Ectodermal cell (in vitro differentiated cells): ENCODE results near the gene ABCB8.
"Not testable (repeated sequence)": the region's sequence is repeated elsewhere in the genome, so short reads cannot be mapped to it uniquely, and the experiment has no call there.

Experiments
- H3K27ac ChIP-seq: 2 replicates; pipeline ENCODE4 v1.7.0; 2013; ENCODE audit warnings: mild to moderate bottlenecking, low read depth, low read length; ENCODE audit not compliant: insufficient read depth, poor library complexity, severe bottlenecking
- H3K27me3 ChIP-seq: 2 replicates; pipeline ENCODE4 v1.7.0; 2013; ENCODE audit warnings: mild to moderate bottlenecking, low read length; ENCODE audit not compliant: insufficient read depth, control insufficient read depth, poor library complexity, severe bottlenecking
- H3K36me3 ChIP-seq: one replicate; pipeline ENCODE4 v1.7.0; 2013; ENCODE audit warnings: low read length; ENCODE audit not compliant: control insufficient read depth, insufficient read depth
- H3K4me1 ChIP-seq: one replicate; pipeline ENCODE4 v1.7.0; 2013; ENCODE audit warnings: low read length; ENCODE audit not compliant: control insufficient read depth, insufficient read depth
- H3K4me3 ChIP-seq: 2 replicates; pipeline ENCODE4 v1.7.0; 2013; ENCODE audit warnings: low read depth, low read length, control low read depth; ENCODE audit not compliant: insufficient read depth
- H3K9me3 ChIP-seq: 2 replicates; pipeline ENCODE4 v1.7.0; 2013; ENCODE audit warnings: mild to moderate bottlenecking, low read length, moderate library complexity; ENCODE audit not compliant: control insufficient read depth
- WGBS, 2 experiments: methylation state at CpG; one replicate each; pipeline ENCODE4 v1.1.7; 2013; ENCODE audit warnings: missing lambda C conversion rate in 2 of 2; 5-methylcytosine and 5-hydroxymethylcytosine counted together

The ABCB8 gene

DNA sequence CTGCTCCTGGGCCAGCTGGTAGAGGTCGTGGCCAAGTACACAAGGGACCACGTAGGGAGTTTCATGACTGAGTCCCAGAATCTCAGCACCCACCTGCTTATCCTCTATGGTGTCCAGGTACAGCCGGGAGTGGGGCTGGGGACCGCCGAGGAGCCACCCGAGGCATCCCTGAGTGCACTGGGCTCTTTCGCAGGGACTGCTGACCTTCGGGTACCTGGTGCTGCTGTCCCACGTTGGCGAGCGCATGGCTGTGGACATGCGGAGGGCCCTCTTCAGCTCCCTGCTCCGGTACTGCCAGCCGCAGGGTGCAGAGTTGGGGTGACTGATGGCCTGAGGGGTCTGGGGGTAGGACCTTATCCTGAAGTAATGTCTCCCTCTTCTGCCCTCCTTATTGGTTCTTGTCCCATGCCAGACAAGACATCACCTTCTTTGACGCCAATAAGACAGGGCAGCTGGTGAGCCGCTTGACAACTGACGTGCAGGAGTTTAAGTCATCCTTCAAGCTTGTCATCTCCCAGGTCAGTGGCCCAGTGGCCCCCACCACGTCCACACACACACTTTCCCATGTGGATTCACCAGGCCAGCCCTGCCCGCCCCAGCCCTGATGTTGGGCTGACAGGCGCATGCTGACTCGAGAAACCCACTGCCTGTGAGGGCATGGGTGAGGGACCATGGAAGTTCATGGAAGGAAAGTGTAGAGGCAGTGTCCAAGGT is 6.2 kb downstream of the ABCB8 start:
- H3K4me1 ChIP-seq, result no peaks in the 10 kb centered on the region
- no peak overlapping the region for H3K27ac ChIP-seq
- no peaks in the 10 kb centered on the region for H3K36me3 ChIP-seq
- no peaks in the 10 kb centered on the region for H3K27me3 ChIP-seq
- H3K9me3 ChIP-seq, result no peaks in the 10 kb centered on the region
- WGBS, 2 experiments, result 94 to 95% methylated on average over 21 of the region's 21 CpGs
- no peak overlapping the region for H3K4me3 ChIP-seq

DNA sequence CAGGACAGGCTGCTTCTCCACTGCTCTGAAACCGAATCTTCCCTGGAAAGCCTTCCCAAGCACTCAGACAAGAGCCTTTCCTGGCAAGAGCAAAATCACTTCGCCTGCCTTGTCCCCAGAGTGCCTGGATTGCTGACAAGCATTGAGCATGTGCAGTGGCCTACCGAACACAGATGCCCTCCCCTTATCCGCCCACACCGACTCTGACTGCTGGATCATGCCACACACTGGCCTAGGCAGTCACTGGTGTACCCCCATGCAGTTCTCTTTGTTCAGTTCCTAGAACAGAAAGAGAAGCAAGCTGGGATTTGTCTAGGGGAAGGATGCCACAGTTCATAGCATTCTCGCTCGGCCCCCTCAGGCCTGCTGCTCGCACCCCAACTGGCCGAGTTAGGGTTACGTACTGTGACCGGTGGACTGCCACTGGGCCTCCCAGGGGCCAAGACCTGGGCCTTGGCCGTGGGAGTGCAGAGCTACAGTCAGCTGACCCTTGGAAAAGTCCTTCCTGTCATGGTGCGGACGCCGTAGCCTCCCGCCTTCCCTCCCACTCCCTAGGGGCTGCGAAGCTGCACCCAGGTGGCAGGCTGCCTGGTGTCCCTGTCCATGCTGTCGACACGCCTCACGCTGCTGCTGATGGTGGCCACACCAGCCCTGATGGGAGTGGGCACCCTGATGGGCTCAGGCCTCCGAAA is 6.9 kb downstream of the ABCB8 start:
- no peaks in the 10 kb centered on the region for H3K9me3 ChIP-seq
- H3K27me3 ChIP-seq, result no peaks in the 10 kb centered on the region
- no peak overlapping the region for H3K27ac ChIP-seq
- WGBS, 2 experiments, result 92 to 93% methylated on average over 21 of the region's 21 CpGs
- no peaks in the 10 kb centered on the region for H3K4me1 ChIP-seq
- no peaks in the 10 kb centered on the region for H3K36me3 ChIP-seq
- H3K4me3 ChIP-seq, result no peak overlapping the region

DNA sequence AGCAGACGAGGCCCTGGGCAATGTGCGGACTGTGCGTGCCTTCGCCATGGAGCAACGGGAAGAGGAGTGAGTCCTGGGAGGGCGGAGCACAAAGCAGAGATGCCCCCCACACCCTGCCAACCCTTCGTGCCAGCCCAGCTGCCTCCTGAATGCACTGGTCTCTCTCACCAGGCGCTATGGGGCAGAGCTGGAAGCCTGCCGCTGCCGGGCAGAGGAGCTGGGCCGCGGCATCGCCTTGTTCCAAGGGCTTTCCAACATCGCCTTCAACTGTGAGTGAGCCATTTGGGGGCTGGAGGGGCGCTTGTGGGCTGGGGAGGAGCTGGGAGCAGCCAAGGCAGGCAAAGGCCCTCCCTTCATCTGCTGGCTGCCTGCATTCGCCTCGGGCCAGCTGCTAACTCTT is 7.7 kb downstream of the ABCB8 start:
- no peak overlapping the region for H3K4me3 ChIP-seq
- no peak overlapping the region for H3K27ac ChIP-seq
- no peaks in the 10 kb centered on the region for H3K4me1 ChIP-seq
- H3K9me3 ChIP-seq, result no peaks in the 10 kb centered on the region
- H3K27me3 ChIP-seq, result no peaks in the 10 kb centered on the region
- no peaks in the 10 kb centered on the region for H3K36me3 ChIP-seq
- WGBS, 2 experiments, result 95 to 96% methylated on average over 17 of the region's 17 CpGs

- 74 to 76% methylated on average over 12 of the region's 12 CpGs for WGBS, 2 experiments
- Histone ChIP-seq H3K27me3 (no peaks in the 10 kb centered on the region), H3K27ac (no peak overlapping the region), H3K9me3 (no peaks in the 10 kb centered on the region), H3K36me3 (no peaks in the 10 kb centered on the region), H3K4me1 (no peaks in the 10 kb centered on the region), H3K4me3 (no peak overlapping the region)
These were observed 10.9 kb downstream of the ABCB8 start for GRCh38 chr7:151038951-151039849.

DNA sequence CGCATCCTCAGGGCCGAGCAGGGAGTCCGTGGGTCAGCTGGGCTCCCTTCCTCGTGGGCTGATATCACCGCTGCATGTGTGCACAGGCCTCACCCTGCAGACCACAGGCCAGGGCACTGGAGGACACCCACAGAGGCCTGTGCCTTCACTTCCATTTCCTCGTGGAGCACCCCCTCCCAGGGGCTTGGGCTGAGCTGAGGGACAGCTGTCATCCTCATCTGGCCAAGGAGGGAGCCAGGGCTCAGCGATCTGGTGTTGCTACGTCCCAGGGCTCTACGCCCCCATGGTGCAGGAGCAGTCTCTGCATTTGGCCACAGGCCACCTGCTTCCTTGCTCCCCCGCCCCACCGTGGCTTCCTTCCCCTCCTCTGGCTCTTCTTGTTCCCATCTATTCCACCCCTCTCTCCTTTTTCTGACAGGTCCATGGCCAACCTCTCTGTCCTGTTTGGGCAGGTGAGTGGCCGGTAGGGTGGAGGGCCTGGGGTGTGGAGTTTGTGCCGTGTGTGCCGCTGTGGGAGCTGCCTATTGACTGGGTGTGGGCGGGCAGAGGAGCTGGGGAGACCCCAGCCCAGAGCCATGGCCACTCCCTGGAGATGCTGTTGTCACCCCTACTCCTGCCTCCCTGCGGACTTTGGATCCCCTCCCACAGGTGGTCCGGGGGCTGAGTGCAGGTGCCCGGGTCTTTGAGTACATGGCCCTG is 11.7 kb downstream of the ABCB8 start:
- no peaks in the 10 kb centered on the region for H3K9me3 ChIP-seq
- H3K4me3 ChIP-seq, result no peak overlapping the region
- no peaks in the 10 kb centered on the region for H3K27me3 ChIP-seq
- H3K27ac ChIP-seq, result no peak overlapping the region
- WGBS, 2 experiments, result 87% methylated on average over 18 of the region's 18 CpGs
- H3K36me3 ChIP-seq, result no peaks in the 10 kb centered on the region
- no peaks in the 10 kb centered on the region for H3K4me1 ChIP-seq

GRCh38 chr7:151040616-151041375 is 12.5 kb downstream of the ABCB8 start:
- WGBS, 2 experiments, result 93 to 94% methylated on average over 30 of the region's 30 CpGs
- H3K27me3 ChIP-seq, result no peaks in the 10 kb centered on the region
- no peaks in the 10 kb centered on the region for H3K4me1 ChIP-seq
- H3K9me3 ChIP-seq, result no peaks in the 10 kb centered on the region
- H3K27ac ChIP-seq, result no peak overlapping the region
- H3K36me3 ChIP-seq, result no peaks in the 10 kb centered on the region
- no peak overlapping the region for H3K4me3 ChIP-seq

DNA sequence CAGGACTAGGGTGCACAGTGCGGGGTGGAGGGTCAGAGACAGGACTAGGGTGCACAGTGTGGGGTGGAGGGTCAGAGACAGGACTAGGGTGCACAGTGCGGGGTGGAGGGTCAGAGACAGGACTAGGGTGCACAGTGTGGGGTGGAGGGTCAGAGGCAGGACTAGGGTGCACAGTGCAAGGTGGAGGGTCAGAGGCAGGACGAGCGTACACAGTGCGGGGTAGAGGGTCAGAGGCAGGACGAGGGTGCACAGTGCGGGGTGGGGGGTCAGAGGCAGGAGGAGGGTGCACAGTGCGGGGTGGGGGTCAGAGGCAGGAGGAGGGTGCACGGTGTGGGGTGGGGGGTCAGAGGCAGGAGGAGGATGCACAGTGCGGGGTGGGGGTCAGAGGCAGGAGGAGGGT is 15.2 kb downstream of the ABCB8 start:
- not testable (repeated sequence) for H3K36me3 ChIP-seq, H3K27me3 ChIP-seq, H3K27ac ChIP-seq, H3K9me3 ChIP-seq, H3K4me1 ChIP-seq, H3K4me3 ChIP-seq
- WGBS, 2 experiments, result 89 to 90% methylated on average over 10 of the region's 10 CpGs

- H3K9me3 ChIP-seq, result no peaks in the 10 kb centered on the region
These were observed 15.7 kb downstream of the ABCB8 start for GRCh38 chr7:151043959-151044358.

GRCh38 chr7:151045262-151045661 is 17.0 kb downstream of the ABCB8 start:
- H3K9me3 ChIP-seq, result no peaks in the 10 kb centered on the region
- H3K4me1 ChIP-seq, result no peaks in the 10 kb centered on the region
- no peak overlapping the region for H3K27ac ChIP-seq
- H3K36me3 ChIP-seq, result no peaks in the 10 kb centered on the region
- H3K4me3 ChIP-seq, result no peak overlapping the region
- WGBS, 2 experiments, result 85 to 86% methylated on average over 11 of the region's 11 CpGs
- peaks cover 18% of the 10 kb centered on the region for H3K27me3 ChIP-seq

More at GRCh38 chr7:151043959-151044358, 15.7 kb downstream of the ABCB8 start:
- H3K4me3 ChIP-seq, result no peak overlapping the region
- 95 to 96% methylated on average over 20 of the region's 20 CpGs for whole genome bisulfite sequencing, 2 experiments
- H3K4me1 ChIP-seq, result no peaks in the 10 kb centered on the region
- no peaks in the 10 kb centered on the region for H3K36me3 ChIP-seq
- H3K27ac ChIP-seq, result no peak overlapping the region
- H3K27me3 ChIP-seq, result peaks cover 7% of the 10 kb centered on the region
